ENCODE measurements around the gene MNAT1. TPM values are rescaled to one million over a fixed set of nuclear protein-coding genes. Genes with fewer than 3 reads are reported as not detected.

Gene MNAT1
- total RNA-seq, 1 experiment from 2014 or later: 79.7 TPM

- BruUV-seq (replicated peaks): no TSS peak
These were observed 222.1 kb downstream of the MNAT1 start for GRCh38 chr14:60956632-60957031.

GRCh38 chr14:60958146-60958545, 223.6 kb downstream of the MNAT1 start:
- H3F3A ChIP-seq (ENCODE audit: insufficient read depth, low read depth): no peaks in the 10 kb centered on the region; the same call in 1 of the 2 replicates
- no peaks in the 10 kb centered on the region for H3K4me1 ChIP-seq (replicated peaks; ENCODE audit: insufficient read depth)
- no peaks in the 10 kb centered on the region for H3K36me3 ChIP-seq (ENCODE audit: low read depth)
- no peaks in the 10 kb centered on the region for H3K9me2 ChIP-seq (ENCODE audit: insufficient read depth)
- no peak overlapping the region for H2AFZ ChIP-seq
- no peak overlapping the region for H3K4me2 ChIP-seq
- H3K4me3 ChIP-seq: no peak overlapping the region
- H4K20me1 ChIP-seq (ENCODE audit: insufficient read depth): no peaks in the 10 kb centered on the region
- peaks cover 22% of the 10 kb centered on the region for H3K9me3 ChIP-seq (ENCODE audit: insufficient read depth, low read depth)
- CTCF ChIA-PET: no interaction called here
- H3K79me2 ChIP-seq (ENCODE audit: low read depth): 0 out of 2 replicates have a peak, but pooled peaks cover 7% of the 10 kb centered on the region
- TF ChIP-seq CTCF (conservative IDR thresholded peaks at IDR 0.05): no peak
- no peak for TF ChIP-seq EZH2 (IDR thresholded peaks at IDR 0.05; ENCODE audit: low read depth)
- H3K27me3 ChIP-seq (ENCODE audit: insufficient read depth, low read depth): no peaks in the 10 kb centered on the region
- POLR2A ChIA-PET (ENCODE audit: unreplicated experiment): no interaction called here
- DNase-seq: no peak
- no TSS peak for BruUV-seq (replicated peaks)
- intact Hi-C loops (cut with micrococcal nuclease; ENCODE audit: unreplicated experiment): no loop called here
- H3K27ac ChIP-seq: no peak overlapping the region

More at GRCh38 chr14:60956632-60957031, 222.1 kb downstream of the MNAT1 start:
- ChIA-PET CTCF (no interaction called here), POLR2A (ENCODE audit: unreplicated experiment) (no interaction called here)
- no peaks in the 10 kb centered on the region for H4K20me1 ChIP-seq (ENCODE audit: insufficient read depth)
- intact Hi-C loops (cut with micrococcal nuclease; ENCODE audit: unreplicated experiment): no loop called here
- H3K4me2 ChIP-seq: no peak overlapping the region
- H2AFZ ChIP-seq: no peak overlapping the region
- no peaks in the 10 kb centered on the region; the same call in 1 of the 2 replicates for H3F3A ChIP-seq (ENCODE audit: insufficient read depth, low read depth)
- H3K4me1 ChIP-seq (replicated peaks; ENCODE audit: insufficient read depth): no peaks in the 10 kb centered on the region
- no peaks in the 10 kb centered on the region for H3K36me3 ChIP-seq (ENCODE audit: low read depth)
- no peaks in the 10 kb centered on the region for H3K9me2 ChIP-seq (ENCODE audit: insufficient read depth)
- TF ChIP-seq CTCF (conservative IDR thresholded peaks at IDR 0.05) (no peak), EZH2 (IDR thresholded peaks at IDR 0.05; ENCODE audit: low read depth) (no peak)
- no peak overlapping the region for H3K27ac ChIP-seq
- no peak overlapping the region for H3K4me3 ChIP-seq
- H3K9me3 ChIP-seq (ENCODE audit: insufficient read depth, low read depth): peaks cover 22% of the 10 kb centered on the region
- no peaks in the 10 kb centered on the region for H3K27me3 ChIP-seq (ENCODE audit: insufficient read depth, low read depth)
- 0 out of 2 replicates have a peak, but pooled peaks cover 7% of the 10 kb centered on the region for H3K79me2 ChIP-seq (ENCODE audit: low read depth)
- DNase-seq: no peak

- intact Hi-C loops (cut with micrococcal nuclease; ENCODE audit: unreplicated experiment): no loop called here
- no TSS peak for BruUV-seq (replicated peaks)
- H4K20me1 ChIP-seq (ENCODE audit: insufficient read depth): no peaks in the 10 kb centered on the region
- ChIA-PET POLR2A (ENCODE audit: unreplicated experiment) (no interaction called here), CTCF (no interaction called here)
- no peaks in the 10 kb centered on the region for H3K36me3 ChIP-seq (ENCODE audit: low read depth)
- no peak overlapping the region for H2AFZ ChIP-seq
- no peak overlapping the region for H3K4me2 ChIP-seq
- TF ChIP-seq EZH2 (IDR thresholded peaks at IDR 0.05; ENCODE audit: low read depth) (no peak), CTCF (conservative IDR thresholded peaks at IDR 0.05) (no peak)
- no peaks in the 10 kb centered on the region; the same call in none of the 2 replicates for H3F3A ChIP-seq (ENCODE audit: insufficient read depth, low read depth)
- H3K27ac ChIP-seq: no peak overlapping the region
- no peaks in the 10 kb centered on the region for H3K4me1 ChIP-seq (replicated peaks; ENCODE audit: insufficient read depth)
- no peaks in the 10 kb centered on the region for H3K9me2 ChIP-seq (ENCODE audit: insufficient read depth)
- no peak for DNase-seq
- no peak overlapping the region for H3K4me3 ChIP-seq
- H3K79me2 ChIP-seq (ENCODE audit: low read depth): no peaks in the 10 kb centered on the region
- no peaks in the 10 kb centered on the region for H3K9me3 ChIP-seq (ENCODE audit: insufficient read depth, low read depth)
- no peaks in the 10 kb centered on the region for H3K27me3 ChIP-seq (ENCODE audit: insufficient read depth, low read depth)
These were observed 229.2 kb downstream of the MNAT1 start for GRCh38 chr14:60963761-60964160.

Measured in PC-9 (cell line).